GM21447 (cell line): Measurements from ENCODE around the gene GALNTL6.
"Not testable (repeated sequence)": the region's sequence is repeated elsewhere in the genome, so short reads cannot be mapped to it uniquely, and the experiment has no call there.

Source experiments
- ATAC-seq: cut with Tn5 transposase; IDR thresholded peaks from one replicate; pipeline ENCODE4 v1.9.1; 2021; ENCODE audit not compliant: unreplicated experiment

Gene GALNTL6

GRCh38 chr4:172899861-172900260 is 1086.7 kb downstream of the GALNTL6 start:
- ATAC-seq, result no peak

GRCh38 chr4:172900900-172901299 is 1087.7 kb downstream of the GALNTL6 start:
- no peak for ATAC-seq

DNA sequence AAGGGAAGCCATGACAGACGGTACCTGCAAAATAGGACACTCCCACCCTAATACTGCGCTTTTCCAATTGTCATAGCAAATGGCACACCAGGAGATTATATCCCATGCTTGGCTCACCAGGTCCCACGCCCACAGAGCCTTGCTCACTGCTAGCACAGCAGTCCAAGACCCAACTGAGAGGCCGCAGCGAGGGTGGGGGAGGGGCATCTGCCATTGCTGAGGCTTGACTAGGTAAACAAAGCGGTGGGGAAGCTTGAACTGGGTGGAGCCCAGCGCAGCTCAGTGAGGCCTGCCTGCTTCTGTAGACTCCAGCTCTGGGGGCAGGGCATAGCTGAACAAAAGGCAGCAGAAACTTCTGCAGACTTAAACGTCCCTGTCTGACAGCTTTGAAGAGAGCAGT is 1099.3 kb downstream of the GALNTL6 start:
- ATAC-seq, result not testable (repeated sequence)

DNA sequence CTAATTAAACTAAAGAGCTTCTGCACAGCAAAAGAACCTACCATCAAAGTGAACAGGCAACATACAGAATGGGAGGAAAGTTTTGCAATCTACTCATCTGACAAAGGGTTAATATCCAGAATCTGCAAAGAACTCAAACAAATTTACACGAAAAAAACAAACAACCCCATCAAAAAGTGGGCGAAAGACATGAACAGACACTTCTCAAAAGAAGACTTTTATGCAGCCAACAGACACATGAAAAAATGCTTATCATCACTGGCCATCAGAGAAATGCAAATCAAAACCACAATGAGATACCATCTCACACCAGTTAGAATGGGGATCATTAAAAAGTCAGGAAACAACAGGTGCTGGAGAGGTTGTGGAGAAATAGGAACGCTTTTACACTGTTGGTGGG is 1104.2 kb downstream of the GALNTL6 start:
- not testable (repeated sequence) for ATAC-seq

- no peak for ATAC-seq
Measured at GRCh38 chr4:172919269-172919668, 1106.1 kb downstream of the GALNTL6 start.

GRCh38 chr4:172927096-172927814 is 1114.1 kb downstream of the GALNTL6 start:
- no peak for ATAC-seq

- ATAC-seq, result no peak
Measured at GRCh38 chr4:172928347-172928746, 1115.1 kb downstream of the GALNTL6 start.

GRCh38 chr4:172938072-172938829 is 1125.0 kb downstream of the GALNTL6 start:
- ATAC-seq, result no peak

DNA sequence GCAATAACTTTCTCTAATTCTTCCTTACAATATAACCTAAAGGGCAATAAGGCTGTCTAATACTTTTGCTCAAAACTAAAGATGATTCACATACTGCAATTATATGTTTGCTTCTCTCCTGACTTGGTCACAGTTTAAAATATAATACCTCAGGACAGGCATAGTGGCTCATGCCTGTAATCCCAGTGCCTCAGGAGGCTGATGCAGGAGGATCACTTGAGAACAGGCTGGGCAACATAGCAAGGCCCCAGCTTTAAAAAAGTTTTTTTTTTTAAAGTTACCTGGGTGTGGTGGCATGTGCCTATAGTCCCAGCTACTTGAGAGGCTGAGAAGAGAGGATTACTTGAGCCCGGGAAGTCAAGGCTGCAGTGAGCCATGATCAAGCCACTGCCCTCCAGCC is 1125.7 kb downstream of the GALNTL6 start:
- ATAC-seq, result no peak

- ATAC-seq, result no peak
Measured at GRCh38 chr4:172942840-172943239, 1129.6 kb downstream of the GALNTL6 start.

DNA sequence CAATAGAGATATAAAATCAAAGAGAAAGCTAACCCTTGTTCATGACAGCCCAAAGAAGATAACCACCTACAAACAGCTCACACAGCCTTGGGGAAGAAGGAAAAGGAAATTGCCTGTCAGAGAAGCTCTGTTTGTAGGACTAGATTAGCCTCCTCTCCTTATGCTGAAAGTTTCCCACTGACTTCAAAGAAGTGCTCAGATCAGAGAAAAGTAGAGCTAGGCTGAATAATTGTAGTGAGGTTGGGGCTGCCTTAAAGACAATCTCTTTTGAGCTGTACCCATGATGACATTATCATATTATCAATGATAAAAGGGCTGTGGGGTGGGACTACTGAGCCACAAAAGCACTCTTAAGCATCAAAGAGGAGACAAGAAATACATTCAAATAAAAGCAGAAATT is 1132.4 kb downstream of the GALNTL6 start:
- ATAC-seq, result no peak

GRCh38 chr4:172946503-172946902 is 1133.3 kb downstream of the GALNTL6 start:
- no peak for ATAC-seq

GRCh38 chr4:172947594-172947993 is 1134.4 kb downstream of the GALNTL6 start:
- no peak for ATAC-seq

DNA sequence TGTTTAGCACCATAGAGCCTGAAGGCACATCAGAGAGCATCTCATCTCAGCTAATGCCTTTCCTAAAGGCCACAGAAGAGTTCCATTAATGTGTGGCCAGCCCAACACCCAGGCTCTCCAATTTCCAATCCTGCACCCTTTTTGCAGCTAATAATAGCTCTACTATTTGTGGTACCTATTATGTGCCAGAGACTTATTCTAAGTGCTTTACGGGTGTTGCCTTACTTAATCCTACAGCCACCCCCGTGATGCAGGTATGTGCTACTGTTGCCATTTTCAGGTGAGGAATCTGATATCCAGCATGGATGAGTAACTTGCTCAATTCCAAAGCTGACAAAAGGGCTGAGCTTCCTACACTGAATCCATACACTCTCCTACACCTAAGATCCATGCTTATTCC is 1137.8 kb downstream of the GALNTL6 start:
- no peak for ATAC-seq

DNA sequence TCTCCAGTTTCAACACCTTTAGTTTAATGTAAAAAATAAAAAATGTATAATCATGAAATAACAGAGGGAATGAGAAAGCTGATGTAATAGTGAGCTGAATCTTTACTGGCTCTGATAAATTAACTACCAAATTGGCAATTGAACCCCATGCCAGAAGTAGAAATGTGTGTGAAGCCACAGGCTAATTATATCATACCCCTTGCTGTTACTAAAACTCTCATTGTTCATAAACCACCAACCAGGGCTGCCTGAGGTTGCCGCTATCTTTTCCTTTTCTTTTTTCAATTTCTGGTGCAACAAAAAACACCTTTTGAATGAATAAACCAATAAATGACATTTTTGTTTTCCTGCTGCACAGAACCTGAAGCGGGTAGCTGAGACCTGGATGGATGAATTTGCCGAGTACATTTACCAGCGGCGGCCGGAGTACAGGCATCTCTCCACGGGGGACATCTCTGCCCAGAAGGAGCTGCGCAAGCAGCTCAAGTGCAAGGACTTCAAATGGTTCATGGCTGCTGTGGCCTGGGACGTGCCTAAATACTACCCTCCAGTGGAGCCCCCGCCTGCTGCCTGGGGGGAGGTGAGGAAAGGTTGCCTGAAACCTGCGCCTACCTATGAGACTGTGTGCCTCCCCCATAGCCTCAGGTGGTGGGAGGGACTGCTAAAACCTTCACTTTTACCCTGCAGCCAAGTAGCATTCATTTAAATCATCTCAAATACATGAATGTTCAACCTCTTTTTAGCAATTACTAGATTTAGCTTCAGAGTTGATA is 1138.7 kb downstream of the GALNTL6 start:
- ATAC-seq, result no peak

DNA sequence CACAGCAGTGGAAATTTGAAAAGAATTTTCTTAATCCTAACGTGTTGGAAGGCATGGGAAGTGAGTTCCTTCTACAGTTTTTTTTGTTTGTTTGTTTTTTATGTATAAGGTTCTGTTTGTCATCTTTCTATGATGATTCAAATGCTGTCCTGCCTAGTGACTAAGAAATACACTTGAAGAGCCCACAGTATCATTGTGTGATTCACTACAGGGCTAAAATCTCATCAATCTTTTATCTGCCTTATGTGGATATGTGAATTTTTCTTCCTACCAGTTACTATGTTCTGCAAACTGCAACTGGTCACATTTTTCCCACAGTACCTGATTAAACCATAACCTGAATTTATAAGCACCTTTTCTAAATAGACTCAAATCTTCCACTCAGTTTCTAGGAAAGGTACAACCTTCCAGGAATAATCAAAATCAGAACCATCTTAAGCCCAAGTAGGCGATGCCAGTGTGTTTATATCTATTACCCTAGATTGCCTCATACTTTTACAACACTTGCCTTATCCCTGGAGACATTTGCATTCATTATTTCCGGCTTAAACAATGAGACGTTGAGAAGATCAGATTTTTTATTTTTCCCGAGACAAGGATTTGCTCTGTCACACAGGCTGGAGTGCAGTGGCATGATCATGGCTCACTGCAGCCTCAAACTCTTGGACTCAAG is 1140.8 kb downstream of the GALNTL6 start:
- ATAC-seq, result no peak

GRCh38 chr4:172956340-172956739 is 1143.1 kb downstream of the GALNTL6 start:
- ATAC-seq, result not testable (repeated sequence)

GRCh38 chr4:172957216-172957615 is 1144.0 kb downstream of the GALNTL6 start:
- no peak for ATAC-seq

GRCh38 chr4:172962564-172963353 is 1149.6 kb downstream of the GALNTL6 start:
- no peak for ATAC-seq
